Activated T-cell treated with anti-CD3 and anti-CD28 coated beads for 24 hours (primary cell): Measurements from ENCODE around the gene ANXA7.
"Not testable (repeated sequence)": the region's sequence is repeated elsewhere in the genome, so short reads cannot be mapped to it uniquely, and the experiment has no call there.

Experiments used
- DNase-seq: peaks from one replicate; pipeline ENCODE4 v3.0.0-alpha.2; 2020; ENCODE audit warnings: low read depth

ANXA7 gene

DNA sequence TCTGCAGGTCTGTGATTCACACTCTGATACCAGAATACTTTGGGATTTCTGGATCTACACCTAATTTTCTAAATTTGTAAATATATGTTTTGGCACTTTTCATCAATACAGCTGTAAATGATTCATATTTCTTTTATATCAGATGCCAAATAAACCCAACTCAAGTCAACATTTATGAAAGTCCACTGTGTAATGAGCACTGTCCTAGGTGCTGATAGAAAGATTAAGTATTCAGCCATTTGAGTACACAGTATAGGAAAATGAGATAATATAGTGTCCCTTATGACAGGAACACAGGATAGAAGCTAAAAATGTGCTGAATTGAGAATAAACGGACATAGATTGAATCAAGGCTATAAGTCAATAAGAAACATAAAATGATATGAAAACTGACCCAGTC is 6.4 kb downstream of the ANXA7 start:
- no peak for DNase-seq

DNA sequence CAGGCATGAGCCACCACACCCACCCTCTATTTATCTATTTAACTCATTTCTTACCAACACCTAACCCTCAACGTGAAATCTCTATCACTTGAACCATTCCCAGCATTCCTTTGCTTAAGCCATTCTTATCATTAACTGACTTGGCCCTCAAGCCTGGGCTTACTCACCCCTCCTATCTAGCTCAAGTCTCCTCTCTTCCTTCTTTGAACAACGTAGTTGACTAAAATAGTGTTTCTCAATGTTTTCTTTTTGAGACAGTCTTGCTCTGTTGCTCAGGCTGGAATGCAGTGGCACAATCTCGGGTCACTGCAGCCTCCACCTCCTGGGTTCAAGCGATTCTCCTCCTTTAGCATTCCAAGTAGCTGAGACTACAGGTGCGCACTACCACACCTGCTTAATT is 7.0 kb downstream of the ANXA7 start:
- DNase-seq = no peak

DNA sequence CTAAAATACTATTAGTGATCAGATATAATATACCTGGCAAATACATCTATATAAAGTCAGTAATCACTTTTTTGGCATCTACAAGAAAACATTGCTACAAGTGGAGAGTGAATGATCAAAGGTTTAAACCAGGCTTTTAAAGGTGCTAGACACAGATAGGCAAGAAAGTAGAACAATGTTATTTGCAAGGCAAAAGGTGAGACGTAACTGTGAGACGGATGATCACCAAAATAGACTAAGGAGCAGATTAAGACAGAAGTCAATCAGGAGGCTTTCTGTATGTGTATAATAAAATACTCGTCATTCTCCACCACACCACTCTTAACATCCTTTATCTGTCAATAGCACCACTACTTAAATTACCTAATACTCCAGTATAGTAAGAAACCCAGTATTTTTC is 8.3 kb downstream of the ANXA7 start:
- no peak for DNase-seq

DNA sequence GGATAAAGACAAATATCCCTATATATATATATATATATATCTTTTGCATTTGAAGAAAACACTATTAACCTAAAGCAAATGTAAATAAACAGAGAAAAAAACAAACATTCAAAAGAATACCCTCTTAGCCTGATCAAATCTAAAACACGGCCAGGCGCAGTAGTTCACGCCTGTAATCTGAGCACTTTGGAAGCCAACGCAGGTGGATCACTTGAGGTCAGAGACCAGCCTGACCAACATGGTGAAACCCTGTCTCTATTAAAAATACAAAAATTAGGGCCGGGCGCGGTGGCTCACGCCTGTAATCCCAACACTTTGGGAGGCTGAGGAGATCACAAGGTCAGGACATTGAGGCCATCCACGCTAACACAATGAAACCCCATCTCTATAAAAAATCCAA is 9.2 kb downstream of the ANXA7 start:
- DNase-seq = no peak

DNA sequence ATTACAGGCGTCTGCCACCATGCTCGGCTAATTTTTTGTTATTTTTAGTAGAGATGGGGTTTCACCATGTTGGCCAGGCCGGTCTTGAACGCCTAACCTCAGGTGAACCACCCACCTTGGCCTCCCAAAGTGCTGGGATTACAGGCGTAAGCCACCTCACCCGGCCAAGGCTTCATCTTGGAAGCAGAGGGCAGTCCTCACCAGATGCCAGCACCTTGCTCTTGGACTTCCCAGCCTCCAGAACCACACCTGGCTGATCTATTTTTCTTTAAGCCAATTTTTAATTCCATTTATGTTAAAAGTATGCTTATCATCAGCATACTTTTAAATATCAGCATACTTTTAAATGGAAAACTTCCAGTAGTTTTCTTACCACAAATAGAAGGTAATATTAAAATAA is 12.2 kb downstream of the ANXA7 start:
- DNase-seq = no peak

DNA sequence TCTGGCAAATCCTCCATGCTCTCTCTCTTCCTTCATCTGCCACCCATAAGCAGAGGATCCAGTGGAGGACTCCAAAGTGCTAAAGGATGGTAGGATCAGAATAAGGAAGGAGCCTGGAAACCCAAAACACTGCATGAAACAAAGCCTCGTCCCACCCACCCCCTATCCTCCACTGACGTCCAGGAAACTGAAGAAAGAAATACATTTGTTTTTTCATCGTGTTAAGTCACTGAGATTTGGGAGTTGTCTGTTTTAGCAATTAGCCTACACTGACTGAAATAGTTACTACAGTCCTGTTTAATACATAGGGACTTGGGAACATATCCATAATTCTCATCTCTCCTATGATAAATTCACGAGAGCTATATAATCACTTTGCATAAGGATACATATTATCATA is 14.8 kb downstream of the ANXA7 start:
- DNase-seq = no peak

DNA sequence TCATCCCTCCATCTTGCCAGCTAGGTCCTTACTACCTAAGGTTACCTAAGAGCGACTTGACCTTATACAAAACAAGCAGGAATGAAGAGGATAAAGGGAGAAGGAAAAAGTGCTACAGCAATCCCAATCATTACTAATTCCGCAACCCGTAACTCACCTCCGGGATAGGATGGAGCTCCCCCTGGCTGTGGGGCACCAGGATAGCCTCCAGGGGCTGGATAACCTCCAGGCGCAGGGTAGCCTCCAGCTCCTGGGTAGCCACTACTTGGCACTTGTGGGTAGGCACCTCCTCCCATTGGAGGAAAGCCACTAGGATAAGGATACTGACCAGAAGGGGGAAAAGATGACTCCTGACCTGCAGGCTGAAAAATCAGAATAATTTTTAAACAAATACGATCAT is 15.8 kb downstream of the ANXA7 start:
- no peak for DNase-seq

DNA sequence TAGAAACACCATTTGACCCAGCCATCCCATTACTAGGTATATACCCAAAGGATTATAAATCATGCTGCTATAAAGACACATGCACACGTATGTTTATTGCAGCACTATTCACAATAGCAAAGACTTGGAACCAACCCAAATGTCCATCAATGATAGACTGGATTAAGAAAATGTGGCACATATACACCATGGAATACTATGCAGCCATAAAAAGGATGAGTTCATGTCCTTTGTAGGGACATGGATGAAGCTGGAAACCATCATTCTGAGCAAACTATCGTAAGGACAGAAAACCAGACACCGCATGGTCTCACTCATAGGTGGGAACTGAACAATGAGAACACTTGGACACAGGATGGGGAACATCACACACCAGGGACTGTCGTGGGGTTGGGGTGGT is 19.5 kb downstream of the ANXA7 start:
- DNase-seq = not testable (repeated sequence)

DNA sequence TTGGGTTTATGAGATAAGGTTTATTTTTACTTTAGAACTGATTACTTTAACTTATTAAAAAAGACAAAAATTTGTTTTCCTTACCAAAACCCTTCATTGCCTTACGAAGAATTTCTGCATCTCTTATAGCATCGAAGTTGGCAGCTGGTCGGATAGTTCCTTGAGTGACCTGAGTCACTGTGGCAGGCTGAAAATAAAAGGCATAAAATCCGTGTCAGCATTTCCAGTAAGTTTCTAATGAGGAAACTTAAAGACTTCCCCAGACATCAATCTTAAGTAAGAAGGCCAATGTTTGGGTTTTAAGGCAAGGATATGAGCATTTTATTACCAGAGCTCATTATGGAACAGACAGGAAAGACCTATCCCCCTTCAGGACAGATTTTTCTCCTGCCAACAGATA is 25.6 kb downstream of the ANXA7 start:
- DNase-seq = no peak

DNA sequence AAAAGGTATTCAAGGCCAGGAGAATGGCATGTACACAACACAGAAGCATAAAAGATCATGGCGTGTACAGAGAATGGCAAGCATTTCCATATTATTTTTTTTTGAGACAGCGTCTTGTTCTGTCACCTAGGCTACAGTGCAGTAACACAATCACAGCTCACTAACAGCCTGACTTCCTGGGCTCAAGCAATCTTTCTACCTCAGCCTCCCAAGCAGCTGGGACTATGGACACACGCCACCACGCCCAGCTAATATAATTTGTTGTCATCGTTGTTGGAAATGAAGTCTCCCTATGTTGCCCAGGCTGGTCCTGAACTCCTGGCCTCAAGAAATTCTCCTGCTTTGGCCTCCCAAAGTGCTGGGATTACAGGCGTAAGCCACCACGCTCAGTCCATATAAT is 27.3 kb downstream of the ANXA7 start:
- no peak for DNase-seq

DNA sequence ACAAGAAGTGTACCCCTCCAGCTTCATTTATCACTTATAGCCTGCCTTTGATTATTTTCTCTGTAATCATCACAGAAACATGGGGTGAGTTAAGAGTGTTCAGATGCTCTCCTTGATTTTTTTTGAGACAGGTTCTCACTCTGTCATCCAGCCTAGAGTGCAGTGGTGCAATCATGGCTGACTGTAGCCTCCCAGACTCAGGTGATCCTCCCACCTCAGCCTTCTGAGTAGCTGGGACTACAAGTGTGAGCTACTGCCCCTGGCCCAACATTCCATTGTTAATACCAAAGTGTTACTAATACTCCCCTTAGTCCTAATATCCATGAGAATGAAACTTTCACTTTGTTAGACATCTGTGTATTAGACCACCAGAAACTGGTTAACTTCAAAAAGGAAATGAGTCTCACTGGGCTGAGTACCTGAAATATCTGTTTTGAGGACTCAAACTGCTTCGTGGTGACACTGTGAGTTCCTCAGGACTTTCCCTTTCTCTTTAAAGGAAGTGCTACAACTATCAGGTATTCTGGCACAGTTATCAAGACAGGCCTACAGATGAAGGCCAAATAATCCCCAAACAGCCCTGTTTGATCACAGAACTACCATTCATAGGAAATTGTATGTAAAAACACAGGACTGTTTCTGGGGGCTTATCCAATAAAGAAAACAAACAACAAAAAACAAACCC is 34.7 kb downstream of the ANXA7 start:
- no peak for DNase-seq

DNA sequence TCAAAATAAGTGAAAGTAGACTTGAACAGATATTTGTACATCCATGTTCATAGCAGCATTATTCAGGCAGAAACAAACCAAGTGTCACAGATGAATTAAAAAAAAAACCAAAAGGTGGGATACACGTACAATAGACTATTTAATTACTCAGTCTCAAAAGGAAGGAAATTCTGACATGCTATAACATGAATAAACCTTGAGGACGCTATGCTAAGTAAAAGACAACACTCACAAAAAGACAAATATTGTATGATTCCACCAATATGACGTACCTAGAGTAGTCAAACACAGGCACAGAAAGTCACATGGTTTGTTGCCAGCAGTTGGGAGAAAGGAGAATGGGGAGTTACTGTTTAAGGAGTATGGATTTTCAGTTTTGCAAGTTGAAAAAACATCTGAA is 37.2 kb downstream of the ANXA7 start:
- no peak for DNase-seq

DNA sequence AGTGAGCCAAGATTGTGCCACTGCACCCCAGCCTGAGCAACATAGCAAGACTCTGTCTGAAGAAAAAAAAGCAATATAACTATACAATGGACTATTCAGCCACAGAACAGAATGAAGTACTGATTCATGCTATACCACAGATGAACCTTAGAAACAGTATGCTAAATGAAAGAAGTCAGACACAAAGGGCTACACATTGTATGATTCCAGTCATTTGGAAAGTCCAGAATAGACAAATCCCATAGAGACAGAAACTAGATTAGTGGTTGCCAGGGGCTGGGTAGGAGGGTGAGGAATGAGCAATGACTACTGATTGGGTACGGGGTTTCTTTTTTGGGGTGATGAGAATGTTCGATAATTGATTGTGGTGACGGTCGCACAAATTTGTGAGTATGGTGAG is 45.6 kb downstream of the ANXA7 start:
- no peak for DNase-seq

DNA sequence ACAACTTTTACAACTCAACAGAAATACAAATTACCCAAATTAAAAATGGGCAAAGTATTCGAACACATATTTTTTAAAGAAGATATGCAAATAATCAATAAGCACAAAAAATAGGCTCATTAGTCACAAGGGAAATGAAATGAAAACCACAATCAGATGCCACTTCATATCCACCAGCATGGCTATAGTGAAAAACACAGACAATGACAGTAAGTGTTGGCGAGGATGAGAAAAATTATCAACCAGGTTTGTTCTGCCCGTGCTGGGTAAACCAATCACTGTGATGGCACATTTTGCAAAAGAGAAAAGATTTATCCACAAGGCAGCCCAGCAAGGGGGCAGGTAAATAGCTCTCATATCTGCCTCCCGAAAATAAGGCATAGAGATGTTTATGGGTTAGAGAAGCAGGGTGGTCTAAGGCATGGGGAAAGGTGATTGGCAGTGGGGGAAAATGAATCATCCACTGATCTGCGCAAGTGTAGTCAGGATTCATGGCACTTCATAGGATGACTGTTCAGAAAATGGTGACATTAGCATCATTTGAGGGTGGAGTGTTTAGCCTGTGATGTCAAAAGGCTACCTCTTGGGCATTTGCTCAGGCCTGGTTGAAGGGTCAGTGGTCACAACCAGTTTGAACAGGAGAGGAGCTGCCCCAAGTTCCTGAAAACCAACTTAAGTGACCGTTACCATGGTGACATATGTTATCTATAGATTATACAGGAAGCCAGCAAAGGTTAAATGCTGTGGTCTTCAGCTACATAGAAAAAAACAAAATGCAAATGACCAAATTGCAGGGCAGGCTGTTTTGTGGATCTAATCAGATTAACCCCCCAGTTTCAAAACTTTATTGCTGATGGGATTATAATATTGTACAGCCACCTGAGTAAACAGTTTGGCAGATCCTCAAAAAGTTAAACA is 47.2 kb downstream of the ANXA7 start:
- no peak for DNase-seq

DNA sequence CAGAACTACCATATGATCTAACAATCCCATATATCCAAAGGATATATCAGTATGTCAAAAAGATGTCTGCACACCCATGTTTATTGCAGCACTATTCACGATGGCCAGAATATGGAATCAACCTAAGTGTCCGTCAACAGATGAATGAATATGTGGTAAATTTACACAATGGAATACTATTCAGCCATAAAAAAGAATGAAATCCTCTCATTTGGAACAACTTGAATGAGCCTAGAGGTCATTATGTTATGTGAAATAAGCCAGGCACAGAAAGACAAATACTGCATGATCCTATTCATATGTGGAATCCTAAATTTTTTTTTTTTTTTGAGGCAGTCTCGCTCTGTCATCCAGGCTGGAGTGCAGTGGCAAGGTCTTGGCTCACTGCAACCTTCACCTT is 48.9 kb downstream of the ANXA7 start:
- DNase-seq = no peak

DNA sequence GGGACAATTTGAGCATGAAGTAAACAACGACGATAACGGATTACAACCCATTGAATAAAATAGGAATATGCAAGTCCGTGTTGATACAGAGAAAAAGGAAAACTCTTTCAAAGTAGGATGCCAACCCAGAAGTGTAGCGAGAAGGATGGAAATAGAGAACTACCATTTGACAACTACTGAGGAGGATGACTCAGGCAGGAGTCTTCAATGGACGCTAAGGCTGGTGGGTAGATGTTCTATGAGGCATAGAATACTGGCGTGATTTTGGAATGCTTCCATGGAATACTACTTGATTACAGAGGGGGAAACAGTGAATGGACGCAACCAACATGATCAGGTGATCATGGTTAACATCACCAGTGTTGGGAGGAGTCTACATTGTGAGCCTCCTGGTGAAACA is 54.4 kb downstream of the ANXA7 start:
- no peak for DNase-seq

DNA sequence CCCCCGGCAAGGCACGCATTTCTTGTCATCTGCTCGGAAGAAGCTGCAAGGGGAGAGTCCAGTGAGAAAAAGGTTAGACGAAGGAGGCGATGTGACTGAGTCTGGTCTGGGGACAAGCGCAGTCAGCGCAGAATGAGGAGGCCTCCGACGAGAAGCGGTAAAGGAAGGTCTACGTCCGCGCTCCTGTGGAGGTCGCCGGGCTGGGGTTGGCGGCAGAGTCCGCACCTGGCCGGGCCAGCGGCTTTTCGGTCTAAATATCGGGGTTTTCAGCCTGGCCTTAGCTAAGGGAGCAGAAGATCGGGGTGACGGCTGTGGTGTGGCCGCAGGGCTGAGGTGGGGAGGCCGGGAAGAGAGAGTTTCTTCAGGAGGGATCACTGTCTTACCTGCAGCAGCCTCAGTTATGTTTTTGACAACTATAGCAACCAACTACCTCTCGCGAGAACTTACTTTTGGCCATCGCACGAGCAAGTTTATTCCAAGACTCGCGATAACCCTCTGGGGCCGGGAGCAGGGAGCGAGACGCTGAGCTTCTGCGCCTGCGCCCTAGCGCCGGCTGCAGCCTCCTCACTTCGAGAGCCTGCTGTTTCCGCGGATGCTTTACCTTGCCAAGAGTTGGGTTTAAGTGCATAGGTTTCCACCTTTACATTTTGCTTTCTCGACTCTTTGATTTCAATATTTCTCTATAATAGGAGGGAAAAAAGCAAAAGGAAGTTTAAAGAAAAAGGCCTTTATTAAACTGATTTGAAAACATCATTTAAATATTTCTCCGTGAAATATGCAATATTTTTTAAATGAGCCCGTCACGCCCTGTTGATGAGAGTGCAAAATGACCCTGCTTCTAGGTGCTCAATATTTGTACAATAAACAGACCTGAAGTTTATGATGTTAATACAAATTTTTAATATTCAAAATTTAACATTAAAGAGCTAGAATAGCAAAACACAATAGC is 55.3 kb downstream of the ANXA7 start, which contains the start of gene CFAP70:
Gene CFAP70 (minus strand): TSS at position 534 of the 949 bp plus-strand sequence. CDS start 4,068 bp downstream, outside the sequence.
- peak; percentile 89 for DNase-seq

DNA sequence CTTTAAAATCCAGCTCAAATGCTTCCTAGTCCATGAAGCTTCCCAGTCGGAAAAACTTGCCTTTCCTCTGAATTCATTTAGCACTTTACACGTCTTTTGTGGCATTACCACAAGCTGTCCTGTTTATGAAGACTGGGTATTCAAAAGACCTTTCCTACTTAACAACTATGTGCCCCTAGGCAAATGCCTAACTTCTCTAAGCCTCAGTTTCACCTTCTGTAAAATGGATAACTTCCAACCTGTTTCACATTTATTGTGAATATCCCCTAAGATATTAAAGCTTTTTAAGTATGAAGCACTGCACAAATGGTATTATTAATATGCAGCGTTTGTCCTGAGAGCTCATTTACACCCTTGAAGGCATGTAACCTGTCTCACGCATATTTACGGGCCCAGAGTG is 56.0 kb downstream of the ANXA7 start:
- no peak for DNase-seq

DNA sequence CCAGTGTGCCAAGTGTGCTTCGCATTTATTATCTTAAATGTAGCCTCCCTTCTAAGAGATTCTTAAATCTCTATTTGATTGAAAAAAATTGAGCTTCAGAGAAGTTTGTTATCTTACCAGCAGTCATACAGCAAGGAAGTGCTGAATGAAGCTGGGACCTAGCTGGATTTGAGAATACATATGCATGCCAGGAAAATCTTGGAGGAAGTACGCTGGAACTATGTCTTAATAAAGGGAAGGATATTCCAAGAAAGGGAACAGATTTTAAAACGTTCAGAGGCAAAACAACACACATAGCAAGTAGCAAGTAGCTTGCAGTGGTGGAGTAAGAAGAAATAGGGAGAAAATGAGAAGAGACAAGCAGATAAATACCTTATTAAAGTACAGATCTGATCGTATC is 56.7 kb downstream of the ANXA7 start:
- DNase-seq = no peak

DNA sequence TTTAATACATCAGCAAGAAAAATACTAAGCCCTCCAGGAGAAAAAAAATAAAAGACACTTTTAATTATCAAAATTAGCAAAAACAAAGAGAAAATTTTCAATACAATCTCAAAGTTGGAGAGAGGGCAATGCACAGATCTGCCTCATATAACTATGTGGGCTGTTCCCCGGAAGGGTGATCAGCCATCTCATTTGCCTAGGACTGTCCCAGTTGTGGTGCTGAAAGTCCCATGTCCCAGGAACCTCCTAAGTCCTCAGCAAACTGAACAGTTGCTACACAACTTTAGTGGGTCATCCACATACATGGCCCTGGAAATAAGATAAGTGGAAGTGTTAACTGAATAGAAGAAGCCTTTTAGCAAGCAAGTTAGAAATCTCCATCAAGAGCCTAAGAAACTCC is 69.6 kb downstream of the ANXA7 start:
- DNase-seq = no peak

DNA sequence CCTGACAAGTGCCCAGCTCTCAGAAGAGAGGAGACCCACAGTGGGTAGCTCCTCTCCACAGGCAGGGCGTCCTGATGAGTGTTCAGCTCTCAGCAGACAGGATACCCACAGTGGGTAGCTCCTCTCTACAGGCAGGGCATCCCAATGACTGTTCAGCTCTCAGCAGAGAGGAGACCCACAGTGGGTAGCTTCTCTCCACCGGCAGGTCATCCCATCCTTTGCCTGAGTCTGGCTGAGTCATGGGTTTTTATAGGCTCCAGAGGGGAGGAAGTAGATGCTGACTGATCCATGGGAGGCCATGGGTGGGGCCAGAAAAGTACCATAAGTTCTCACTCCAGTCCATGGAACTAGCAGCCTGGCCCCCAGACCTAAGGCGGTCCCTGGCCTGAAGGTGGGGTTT is 73.7 kb downstream of the ANXA7 start:
- no peak for DNase-seq

DNA sequence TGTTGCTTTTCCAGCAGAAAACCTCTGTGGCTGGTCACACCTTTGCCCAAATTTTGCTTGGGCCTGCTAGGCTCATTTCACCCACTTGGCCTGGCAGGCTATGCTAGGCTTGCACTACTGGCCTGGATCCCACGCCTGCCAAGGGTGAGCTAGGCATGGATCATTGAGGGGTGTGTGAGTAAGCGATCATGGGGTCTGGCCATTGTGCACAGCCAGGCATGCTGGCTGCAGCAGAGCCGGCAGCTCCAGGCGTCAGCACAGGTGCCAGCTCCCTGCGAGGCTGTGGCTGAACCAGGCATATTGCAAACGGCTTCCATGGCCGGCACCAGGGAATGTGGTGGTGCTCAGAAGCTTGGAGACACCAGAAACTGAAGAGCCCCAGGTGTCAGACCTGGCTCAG is 74.4 kb downstream of the ANXA7 start:
- no peak for DNase-seq
